Left kidney (tissue), 2 donors: ENCODE measurements around the gene TTC28. TPM values are rescaled to one million over a fixed set of nuclear protein-coding genes. Genes with fewer than 3 reads are reported as not detected.

Experiments used
- DNase-seq: peaks from one replicate; pipeline ENCODE4 v3.0.0-alpha.2; 2013
- polyA plus RNA-seq: library from polyadenylated mRNA; unstranded; fragments of 120-200 nt; gene quantifications from one replicate; pipeline ENCODE4 v1.2.1, GENCODE V29; 2013; ENCODE audit not compliant: insufficient read length

The TTC28 gene
- polyA plus RNA-seq, 1 donor: 45.8 TPM

DNA sequence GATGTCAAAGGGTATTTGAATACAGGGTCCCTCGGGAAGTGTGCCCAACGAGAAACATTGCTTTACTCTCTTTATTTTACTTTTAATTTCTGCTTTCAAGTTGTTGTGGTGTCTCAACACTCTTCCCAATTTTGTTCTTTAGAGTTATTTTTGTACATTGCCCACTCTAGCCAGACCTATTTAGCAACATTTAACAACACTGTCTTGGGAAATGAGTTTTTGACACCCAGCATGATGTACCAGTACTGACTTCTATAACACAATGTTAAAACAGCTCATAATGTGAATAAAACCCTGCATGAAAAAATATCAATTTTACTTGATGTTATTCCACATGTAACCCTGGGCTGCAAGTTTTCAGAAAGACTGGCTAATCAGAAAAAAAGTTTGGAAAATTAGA is 410.4 kb downstream of the TTC28 start:
- DNase-seq: no peak

GRCh38 chr22:28268850-28269249 is 410.8 kb downstream of the TTC28 start:
- DNase-seq: no peak

GRCh38 chr22:28268171-28268570 is 411.5 kb downstream of the TTC28 start:
- no peak for DNase-seq

DNA sequence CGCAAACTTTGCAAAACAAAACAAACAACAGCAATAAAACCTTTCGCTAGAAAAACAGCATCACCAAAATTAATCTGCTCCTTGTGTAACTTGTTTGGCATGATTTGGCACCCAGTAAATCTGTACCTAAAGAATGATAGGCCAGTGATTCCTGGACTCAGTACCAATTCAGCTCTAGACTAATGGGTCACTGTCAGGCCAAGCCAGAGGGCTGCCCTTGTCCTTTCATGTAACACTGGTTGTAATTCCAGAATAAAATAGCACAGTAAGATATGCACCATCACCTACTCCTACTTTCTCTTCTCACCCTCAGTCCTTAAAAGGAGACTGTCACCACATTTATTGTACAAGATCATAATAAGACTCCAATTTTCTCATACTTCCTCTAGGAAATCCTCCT is 419.0 kb downstream of the TTC28 start:
- no peak for DNase-seq

DNA sequence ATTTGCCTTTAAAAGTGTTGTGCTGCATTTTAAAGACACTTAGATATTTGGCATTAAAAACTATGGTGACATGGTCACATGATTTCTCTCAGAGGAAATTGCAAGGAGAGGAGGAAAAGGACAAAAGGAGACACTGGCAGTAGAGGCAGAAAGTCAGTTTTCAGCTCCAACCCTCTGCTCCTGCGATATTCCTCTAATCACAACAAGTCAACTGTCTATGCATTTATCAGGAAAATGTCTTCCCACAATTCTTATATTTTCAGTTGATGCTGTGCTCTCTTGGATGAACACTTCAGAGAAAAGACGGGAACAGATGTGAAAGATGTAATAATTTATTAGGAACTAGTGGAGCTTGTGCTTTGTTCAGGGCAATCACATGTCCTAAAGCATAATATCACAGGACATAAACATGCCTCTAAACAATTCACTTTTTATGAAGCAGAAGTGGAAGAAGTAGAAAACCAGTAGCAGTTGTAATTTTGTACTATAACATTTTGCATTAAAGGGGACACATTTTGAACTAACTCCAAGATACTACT is 419.8 kb downstream of the TTC28 start:
- DNase-seq: no peak

- DNase-seq: no peak
Measured at GRCh38 chr22:28254396-28254795, 425.2 kb downstream of the TTC28 start.

DNA sequence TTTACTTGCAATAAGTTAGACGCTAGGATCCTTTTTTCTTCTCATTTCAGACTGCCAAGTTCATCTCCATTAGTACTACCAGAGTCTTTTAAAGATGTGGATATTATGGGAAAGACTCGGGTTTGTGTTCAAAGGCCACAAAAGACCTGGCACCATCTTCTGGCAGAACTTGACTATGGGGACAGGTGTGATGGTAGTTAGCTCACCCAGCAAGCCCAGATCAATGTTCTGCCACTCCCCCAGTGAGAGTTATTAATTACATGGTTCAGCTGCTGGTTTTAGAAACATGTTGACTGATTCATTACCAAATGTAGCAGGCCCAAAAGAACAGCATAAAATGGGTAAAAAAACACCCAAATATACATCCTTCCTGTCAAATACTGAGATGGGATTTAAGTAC is 427.1 kb downstream of the TTC28 start:
- DNase-seq: no peak

DNA sequence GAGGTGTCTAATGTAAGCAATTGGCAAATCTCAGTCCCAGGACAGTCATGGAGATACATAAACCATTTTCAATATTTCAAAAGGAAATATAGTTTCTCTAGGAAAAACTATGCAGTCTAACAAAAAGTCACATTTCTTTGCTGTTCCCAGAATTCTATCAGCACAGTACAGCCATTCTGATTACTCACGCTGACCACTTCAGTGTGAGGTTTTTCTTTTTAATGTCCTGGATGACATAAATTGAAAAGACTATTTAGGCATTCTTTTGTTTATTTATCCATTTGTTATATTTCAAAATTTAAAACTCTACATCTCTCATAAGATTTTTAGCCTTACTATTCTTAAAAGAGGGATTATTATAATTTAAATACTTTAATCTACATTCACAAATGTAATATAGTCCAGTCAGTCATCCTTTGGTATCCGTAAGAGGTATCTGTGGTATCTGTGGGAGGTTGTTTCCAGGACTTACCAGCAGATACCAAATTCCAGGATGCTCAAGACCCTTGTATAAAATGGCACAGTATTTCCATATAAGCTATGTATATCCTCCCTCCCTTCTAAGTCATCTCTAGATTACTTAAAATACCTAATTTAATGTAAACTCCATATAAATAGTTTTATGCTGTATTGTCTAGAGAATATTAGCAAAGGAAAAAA is 429.5 kb downstream of the TTC28 start:
- no peak for DNase-seq

DNA sequence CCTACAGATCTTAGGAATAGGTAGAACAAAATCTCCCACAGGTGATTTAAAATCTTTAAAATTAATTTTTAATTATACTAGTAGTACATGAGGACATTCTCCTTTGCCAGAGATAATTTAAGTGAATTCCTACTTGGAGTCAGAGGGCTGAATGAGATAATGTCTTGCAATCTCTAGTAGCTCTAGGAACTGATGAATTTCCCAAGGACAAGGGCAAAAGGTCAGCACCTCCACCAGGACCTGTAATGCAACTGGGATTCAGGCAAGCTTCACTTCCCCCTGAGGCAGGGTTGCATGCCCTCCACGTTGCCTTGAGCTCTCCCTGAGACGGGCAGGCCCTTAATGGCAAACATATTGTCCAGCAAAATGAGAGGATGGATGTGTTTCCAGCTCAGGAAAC is 430.2 kb downstream of the TTC28 start:
- no peak for DNase-seq

DNA sequence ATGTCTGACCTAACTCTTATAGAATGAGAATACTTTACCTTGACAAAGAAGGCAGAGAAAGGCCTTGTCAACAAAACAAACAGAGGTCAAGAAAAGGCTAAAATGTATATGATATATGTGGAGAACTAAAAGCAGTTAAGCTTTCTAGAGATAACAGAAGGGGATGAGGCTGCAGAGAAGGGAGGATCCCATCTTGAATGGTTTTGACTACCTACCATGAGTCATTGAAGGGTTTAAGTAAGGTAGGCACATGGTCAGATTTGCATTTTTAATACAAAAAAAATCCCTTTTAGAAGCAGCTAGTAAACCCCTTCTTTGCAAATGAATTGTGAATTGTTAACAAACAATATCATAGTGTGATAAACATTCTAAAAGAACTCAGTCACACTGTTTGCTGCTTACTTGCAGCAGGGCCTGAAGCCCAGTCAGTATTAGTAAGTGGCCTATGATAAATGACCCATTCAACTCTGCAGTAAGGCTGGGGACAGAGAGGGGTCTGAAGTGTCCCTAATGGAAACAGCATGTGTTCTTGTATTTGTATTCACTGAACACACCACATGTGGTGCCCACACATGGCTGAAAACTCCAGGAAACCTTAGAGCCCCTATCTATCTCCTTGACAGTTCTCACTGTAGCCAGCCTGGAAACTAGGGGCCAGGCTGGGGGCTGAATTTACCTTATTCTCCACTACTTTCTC is 431.8 kb downstream of the TTC28 start:
- DNase-seq: no peak

GRCh38 chr22:28247136-28247535 is 432.5 kb downstream of the TTC28 start:
- no peak for DNase-seq

DNA sequence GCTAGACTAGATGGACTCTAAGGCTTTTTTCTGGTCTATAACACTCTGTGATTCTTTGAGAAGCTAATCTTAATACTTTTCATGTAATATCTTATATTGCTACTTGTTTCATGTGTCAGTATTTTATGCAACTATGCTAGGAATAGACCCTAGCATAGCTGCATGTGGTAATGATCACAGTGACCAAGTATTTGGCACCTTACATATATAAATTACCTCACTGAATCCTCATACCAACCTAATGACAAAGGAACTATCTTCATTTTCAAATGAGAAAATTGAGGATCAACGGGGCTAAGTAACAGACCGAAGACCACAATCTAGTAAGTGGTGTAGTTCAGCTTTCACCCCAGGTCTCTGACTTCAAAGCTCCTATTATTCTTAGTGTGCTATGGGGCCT is 433.2 kb downstream of the TTC28 start:
- no peak for DNase-seq

DNA sequence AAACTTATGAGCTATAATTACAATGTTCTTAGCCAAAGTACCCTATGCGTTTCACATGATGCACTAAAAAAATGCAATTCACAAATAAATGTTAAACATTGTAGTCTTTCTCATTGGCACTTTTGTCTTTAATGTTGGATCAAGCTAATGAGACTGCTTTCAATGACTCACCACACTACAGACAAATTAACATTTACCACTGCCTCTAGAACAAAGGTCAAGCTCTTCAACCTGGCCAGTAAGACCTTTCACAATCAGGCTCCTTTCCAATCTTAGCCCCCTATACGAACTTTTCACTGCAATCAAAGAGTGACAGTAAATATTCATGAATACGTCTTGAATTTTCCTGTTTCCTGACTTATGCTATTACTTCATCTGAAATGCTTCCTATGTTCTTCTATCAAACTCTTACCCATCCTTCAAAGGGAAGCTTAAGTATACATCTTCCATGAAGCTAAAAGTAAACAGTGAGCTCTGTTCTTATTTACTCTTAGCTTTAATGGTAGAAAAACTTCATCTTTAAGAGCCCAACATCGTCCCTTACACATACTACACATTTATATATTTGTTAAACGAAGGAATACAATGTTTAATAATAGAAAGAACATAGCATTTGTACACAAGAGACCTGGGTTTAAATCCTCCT is 433.9 kb downstream of the TTC28 start:
- DNase-seq: no peak

GRCh38 chr22:28244757-28245156 is 434.9 kb downstream of the TTC28 start:
- DNase-seq: no peak

DNA sequence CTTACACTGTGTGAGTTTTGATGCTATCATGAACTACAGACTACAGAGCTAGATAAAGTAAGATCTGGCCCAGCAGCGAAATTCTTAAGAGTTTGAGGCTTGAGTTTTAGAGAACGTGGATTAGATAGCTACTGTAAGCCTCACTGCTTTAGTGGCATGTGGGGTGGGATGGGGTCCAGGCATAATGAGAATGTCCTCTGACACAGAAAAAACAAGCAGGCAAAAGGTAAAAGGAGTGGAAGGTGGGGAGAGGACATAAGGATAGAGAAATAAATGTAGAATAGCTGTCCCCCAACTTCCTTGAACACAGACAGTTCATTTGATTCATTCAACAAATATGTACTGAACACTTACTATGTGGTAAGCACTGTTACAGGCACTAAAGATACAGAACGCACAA is 436.1 kb downstream of the TTC28 start:
- DNase-seq: no peak

DNA sequence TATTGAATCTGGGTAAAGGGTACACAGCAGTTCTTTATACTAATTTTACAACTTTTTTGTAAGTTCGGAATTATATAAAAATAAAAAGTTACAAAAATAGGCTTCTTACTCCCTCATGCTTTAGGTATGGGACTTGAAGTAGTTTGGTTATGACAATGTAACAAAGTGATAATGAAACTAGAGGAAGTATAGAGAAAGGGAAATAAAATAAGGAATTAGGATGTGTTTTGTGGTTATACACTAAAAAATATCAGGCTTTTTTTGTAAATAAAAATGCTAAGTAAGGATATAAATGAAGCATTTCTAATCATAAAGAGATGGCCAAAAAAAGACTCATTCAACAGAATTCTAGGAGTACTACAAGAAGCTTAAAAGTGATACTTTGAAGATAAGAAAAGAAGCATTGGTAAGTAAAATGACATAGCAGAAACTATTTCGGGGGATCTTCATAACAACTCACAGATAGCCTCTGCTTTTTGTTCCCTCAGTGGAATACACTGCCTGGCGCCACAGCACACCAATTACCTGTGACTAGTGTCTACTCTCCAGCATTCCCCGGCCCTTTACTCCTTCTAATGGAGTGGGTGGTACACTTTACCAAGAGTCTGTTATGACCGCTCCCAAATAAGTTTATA is 437.9 kb downstream of the TTC28 start:
- no peak for DNase-seq

DNA sequence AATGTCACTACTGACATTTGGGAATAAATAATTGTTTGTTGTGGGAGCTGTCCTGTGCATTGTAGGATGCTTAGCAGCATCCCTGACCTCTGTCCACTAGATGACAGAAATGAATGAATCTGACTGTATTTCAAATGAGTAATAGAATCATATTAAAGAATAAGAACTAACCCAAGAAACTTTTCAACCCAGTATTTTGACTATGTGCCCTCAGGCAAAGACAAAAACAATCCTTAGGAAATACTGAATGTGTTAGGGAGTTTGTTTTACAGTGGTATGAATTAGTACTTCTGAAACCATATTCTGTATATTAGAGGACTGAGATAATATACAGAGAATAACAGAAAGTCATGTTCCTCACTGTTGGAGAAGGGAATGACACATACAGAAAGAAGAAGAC is 439.7 kb downstream of the TTC28 start:
- no peak for DNase-seq

- DNase-seq: no peak
Measured at GRCh38 chr22:28237783-28238182, 441.9 kb downstream of the TTC28 start.

GRCh38 chr22:28237112-28237511 is 442.5 kb downstream of the TTC28 start:
- DNase-seq: no peak

- no peak for DNase-seq
Measured at GRCh38 chr22:28232204-28232603, 447.4 kb downstream of the TTC28 start.

DNA sequence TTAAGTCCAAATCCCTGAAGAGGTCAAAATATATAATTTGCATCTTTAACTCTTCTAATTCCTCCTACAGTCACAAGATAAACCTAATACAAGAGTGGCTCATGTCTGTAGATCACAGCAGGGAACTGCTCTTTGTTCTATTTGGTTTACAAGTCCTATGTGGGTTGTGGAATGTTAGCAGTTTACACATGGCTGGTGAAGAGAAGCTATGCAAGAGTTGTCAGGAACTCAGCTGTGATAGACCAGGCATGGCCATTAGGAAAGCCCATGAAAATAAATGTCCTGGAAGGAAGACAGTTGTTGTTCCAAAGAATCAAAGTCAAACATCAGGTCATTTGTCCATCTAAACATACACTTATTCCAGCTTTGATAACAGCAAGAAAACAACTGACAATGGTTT is 448.2 kb downstream of the TTC28 start:
- peak; percentile 57 for DNase-seq

DNA sequence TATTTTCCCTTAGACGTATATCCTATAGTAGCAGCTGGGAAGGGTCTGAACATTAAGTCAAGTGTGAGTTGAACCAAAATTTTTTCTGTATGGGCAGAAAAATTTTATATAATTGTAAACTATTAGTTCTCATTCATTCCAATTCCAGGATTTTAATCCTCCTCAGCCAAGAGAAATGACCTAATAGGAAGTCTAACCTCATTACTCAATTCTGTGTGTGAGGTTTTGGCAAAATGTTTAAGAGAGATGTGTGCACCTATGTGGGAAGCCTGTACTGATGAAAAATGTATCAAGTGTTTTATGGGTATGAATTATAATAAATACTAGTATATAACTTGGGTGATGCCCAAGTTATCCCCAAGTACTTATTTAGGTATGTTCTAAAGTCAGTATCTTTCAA is 449.0 kb downstream of the TTC28 start:
- no peak for DNase-seq
